Stimulated activated naive CD8-positive, alpha-beta T cell treated with anti-CD3 and anti-CD28 coated beads, Interleukin-15, amount 100 ng/mL, for 72 hours (primary cell): ENCODE data around the gene DEFB112.

Experiments used
- ATAC-seq: fragments of 150-1000 bp; cut with Tn5 transposase; 2 replicates; pipeline ENCODE4 v1.10.0; 2021; ENCODE audit warnings: mild to moderate bottlenecking, moderate library complexity
- DNase-seq, 2 donors: peaks; one replicate each; pipeline ENCODE4 v3.0.0; 2021 to 2022
- H3K27ac Mint-ChIP-seq, 2 donors: one replicate each; pipeline ENCODE4 v1.8.0; 2022; ENCODE audit warnings: mild to moderate bottlenecking in 2 of 2, mixed read lengths in 2 of 2, moderate library complexity in 2 of 2
- H3K27me3 Mint-ChIP-seq: one replicate; pipeline ENCODE4 v1.8.0; 2022; ENCODE audit warnings: mixed read lengths
- H3K4me1 Mint-ChIP-seq: one replicate; pipeline ENCODE4 v1.8.0; 2022; ENCODE audit warnings: mild to moderate bottlenecking, mixed read lengths
- H3K4me3 Mint-ChIP-seq, 2 donors: one replicate each; pipeline ENCODE4 v1.8.0; 2022; ENCODE audit warnings: mild to moderate bottlenecking in 2 of 2, mixed read lengths in 2 of 2, moderate library complexity in 1 of 2
- H3K9me3 Mint-ChIP-seq, 2 donors: one replicate each; pipeline ENCODE4 v1.8.0; 2022; ENCODE audit warnings: mixed read lengths in 2 of 2

The DEFB112 gene

DNA sequence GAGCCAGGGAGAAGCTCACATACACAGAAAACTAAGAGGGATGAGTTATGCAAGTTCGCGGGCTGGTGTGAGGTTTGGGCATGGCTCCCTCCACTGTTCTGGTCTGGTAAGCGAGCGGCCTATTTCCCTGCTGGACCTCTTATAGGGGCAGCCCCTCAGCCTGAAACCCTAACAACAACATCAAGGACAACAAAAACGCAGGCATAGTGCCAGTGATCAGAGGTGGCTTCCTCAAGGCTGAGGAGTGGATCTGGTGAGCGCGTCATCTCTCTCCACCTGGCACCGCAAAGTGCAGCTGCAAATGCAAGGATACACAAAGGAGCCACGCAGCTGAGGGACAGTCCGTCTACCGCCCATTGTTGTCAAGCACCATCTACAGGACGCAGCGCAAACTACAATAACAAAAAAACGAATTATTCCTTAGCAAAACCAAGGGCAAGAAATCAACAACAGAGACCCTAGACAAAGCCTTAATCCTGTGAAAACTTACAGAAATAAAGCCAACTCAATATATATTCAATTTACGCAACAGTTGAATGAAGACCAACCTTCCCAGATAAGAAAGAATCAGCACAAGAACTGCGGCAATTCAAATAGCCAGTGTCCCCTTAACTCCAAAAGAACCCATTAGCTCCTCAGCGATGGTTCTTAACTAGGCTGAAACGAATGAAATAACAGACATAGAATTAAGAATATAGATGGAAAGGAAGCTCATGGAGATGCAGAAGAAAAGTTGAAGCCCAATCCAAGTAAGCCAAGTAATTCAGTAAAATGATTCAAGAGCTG lies 18.8 kb downstream of the DEFB112 start:
- H3K27me3 Mint-ChIP-seq: no peaks in the 10 kb centered on the region
- ATAC-seq: no peak
- no peak overlapping the region for H3K4me3 Mint-ChIP-seq
- no peak for DNase-seq
- H3K27ac Mint-ChIP-seq: no peak overlapping the region
- H3K9me3 Mint-ChIP-seq: peaks cover 9 to 23% of the 10 kb centered on the region in 2 donors
- H3K4me1 Mint-ChIP-seq: no peaks in the 10 kb centered on the region

DNA sequence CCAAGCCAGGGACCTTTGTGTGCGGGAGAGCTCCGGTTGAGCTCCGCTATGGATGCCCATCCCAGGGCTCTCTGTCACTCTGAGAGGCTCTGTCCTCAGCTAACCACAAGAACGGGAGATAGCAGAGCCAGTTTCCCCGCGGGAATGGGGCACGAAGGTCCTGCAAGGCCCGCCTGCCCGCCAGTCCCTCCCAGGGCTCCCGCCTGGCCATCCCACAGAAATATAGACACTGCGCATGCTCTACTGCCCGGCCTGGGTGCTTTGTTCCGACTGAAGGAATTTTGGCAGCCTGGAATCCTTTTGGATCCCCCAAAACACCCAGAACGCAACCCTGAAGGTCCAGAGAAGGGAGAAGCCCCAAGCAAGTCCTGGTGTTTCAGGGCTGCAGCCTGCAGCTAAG lies 19.4 kb downstream of the DEFB112 start:
- H3K4me3 Mint-ChIP-seq: no peak overlapping the region
- H3K27me3 Mint-ChIP-seq: no peaks in the 10 kb centered on the region
- no peak overlapping the region for H3K27ac Mint-ChIP-seq
- no peak for ATAC-seq
- H3K9me3 Mint-ChIP-seq: peaks cover 15 to 29% of the 10 kb centered on the region in 2 donors
- DNase-seq: no peak
- H3K4me1 Mint-ChIP-seq: no peaks in the 10 kb centered on the region

DNA sequence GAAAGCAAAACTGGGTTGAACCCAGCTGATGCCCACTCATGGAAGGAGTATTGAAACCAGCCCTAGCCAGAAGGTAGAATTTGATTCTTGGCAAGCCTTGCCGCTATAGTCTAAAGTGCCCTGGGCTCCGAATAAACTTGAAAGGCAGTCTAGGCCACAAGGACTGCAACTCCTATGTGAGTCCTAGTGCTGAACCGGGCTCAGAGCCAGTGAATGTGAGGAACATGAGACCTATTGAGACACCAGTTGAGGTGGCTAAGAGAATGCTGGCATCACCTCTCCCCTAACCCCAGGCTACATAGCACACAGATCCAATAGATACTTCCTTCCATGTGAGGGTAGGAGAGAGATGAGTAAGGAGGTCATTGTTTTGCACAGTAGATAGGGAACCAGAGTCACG lies 24.5 kb downstream of the DEFB112 start:
- Mint-ChIP-seq H3K4me1 (no peaks in the 10 kb centered on the region), H3K9me3 (peaks cover 12 to 15% of the 10 kb centered on the region in 2 donors), H3K27ac (no peak overlapping the region), H3K27me3 (no peaks in the 10 kb centered on the region), H3K4me3 (no peak overlapping the region)
- DNase-seq (no peak), ATAC-seq (no peak)

DNA sequence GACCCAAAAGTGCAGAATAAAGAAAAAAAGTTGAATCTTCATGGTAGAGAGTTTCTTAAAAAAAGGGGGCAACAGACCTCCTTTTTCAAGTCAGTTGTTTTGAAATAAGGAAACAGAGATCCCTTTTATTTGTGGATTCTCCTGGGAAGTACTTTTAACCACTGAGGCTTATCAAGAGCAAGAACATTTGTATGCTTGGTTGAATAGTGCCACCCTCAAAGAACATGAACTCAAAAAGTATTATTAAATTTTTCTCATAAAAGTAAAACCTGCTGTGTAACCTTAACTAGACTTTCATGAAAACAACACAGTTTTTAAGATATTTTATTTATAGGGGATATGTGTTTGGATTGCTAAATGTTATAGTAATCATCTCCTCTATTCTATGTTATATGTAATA lies 27.8 kb downstream of the DEFB112 start, which contains the start of gene DEFB110:
Gene DEFB110, minus strand, starts transcription at position 101 of the 400 bp plus-strand sequence. Its CDS starts 59 bp downstream, at position 42.
- Mint-ChIP-seq H3K9me3 (peaks cover 9 to 12% of the 10 kb centered on the region in 2 donors), H3K4me1 (no peaks in the 10 kb centered on the region), H3K27me3 (no peaks in the 10 kb centered on the region), H3K4me3 (no peak within 1 kb of the TSS), H3K27ac (no peak within 1 kb of the TSS)
- ATAC-seq (no peak), DNase-seq (no peak)

DNA sequence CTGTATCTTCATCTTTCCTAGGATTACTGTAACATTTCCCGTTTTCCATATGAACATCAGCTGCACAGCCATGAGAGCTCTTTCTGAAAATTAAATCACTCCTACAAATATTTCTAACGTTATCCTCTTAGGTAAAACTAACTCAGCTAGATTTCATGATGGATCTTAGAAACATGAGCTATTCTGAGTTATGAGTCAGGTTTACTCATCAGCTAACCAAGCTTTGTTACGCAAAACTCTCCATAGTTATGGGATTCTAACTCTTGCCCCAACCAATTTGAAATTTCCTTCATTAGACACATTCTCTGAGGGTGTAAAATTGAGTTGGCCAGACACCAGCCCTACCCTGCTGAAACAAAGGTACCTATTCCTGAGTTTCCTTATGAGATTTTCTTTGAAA lies 41.9 kb downstream of the DEFB112 start:
- Mint-ChIP-seq H3K4me3 (no peak overlapping the region), H3K4me1 (no peaks in the 10 kb centered on the region)

DNA sequence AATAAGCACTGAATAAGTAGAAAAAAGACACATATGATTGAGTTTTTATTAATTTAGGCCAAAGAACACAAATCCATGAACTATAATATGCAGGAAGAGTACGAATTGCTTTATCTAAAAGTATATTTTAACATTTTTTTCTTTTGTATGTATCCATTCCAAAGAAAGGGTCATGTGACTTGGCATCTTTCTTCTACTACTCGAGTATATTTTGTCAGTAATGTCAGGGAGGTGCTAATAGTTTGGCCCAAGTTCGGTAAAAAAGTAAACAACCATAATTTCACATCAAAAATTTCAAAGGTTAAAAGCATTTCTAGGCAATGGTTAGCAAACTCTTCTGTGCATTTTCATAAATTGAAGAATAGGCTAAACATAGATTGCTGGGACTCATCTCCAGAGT lies 46.6 kb downstream of the DEFB112 start:
- ATAC-seq: no peak
- H3K4me1 Mint-ChIP-seq: no peaks in the 10 kb centered on the region
- H3K4me3 Mint-ChIP-seq: no peak overlapping the region
- H3K27ac Mint-ChIP-seq: no peak overlapping the region
- peaks cover 4 to 5% of the 10 kb centered on the region in 2 donors for H3K9me3 Mint-ChIP-seq
- no peaks in the 10 kb centered on the region for H3K27me3 Mint-ChIP-seq
- no peak for DNase-seq

More for the DNA sequence above, 41.9 kb downstream of the DEFB112 start:
- Mint-ChIP-seq H3K27me3 (no peaks in the 10 kb centered on the region), H3K27ac (no peak overlapping the region), H3K9me3 (peaks cover 0 to 9% of the 10 kb centered on the region in 2 donors)
- no peak for ATAC-seq
- no peak for DNase-seq

DNA sequence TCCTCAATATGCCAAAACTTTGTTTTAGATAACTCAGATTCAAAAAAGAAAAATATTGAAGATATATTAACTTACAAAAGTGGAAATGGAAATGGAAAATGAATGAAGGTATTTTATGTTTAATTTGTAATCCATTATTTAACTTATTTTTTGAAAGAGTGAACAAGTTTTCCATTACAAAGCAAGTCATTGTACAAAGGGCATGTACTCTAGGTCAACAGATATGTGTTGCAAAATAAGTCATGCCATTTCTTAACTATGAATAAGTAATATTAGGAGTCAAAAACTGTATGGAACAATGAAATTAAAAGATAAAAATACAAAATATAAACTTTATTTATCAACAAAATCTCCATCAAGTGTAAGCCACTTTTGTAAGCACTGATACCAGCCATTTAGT lies 54.5 kb downstream of the DEFB112 start:
- Mint-ChIP-seq H3K4me3 (no peak overlapping the region), H3K27ac (no peak overlapping the region), H3K9me3 (no peaks in the 10 kb centered on the region), H3K27me3 (no peaks in the 10 kb centered on the region), H3K4me1 (no peaks in the 10 kb centered on the region)
- no peak for ATAC-seq
- DNase-seq: no peak
